ENCODE data around the gene TNFRSF14. TPM values are rescaled to one million over a fixed set of nuclear protein-coding genes. Genes with fewer than 3 reads are reported as not detected.

The TNFRSF14 gene
- total and polyA plus RNA-seq, 4 donors, result 33.9 to 137 (median 72.4) TPM

DNA sequence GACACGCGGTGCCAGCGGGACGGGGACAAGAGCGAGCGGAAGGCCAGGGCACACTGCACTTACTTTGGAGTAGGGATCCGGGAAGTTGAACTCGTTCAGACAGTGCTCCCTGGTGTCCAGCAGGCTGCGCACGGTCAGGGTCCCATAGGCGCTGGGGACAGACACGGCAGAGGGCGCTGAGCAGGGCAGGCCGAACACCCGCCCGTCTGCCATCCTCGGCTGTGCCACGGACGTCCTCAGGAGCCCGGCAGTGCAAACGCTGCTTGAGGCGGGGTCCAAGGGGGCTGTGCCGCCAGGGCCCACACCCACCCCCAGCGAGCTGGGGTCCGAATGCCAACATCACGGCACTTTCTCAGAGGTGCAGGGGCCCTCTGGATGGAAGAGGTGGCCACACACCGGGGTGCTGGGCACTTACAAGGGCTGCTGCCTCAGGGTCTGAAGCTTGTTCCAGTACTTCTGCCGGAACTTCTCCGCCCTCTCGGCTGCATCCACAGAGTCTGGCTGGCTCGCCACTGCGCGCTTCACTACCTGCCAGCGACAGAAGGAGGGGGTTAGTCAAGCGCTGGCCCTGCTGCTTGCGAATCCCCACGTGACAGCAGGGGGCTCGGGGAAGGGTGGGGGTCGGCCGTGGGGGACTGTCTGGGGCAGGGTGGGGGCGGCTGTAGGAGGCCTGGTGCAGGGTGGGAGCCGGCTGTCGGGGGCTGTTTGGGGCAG is 42.1 kb upstream of the TNFRSF14 start:
- Histone ChIP-seq H3K27me3 (ENCODE audit: control insufficient read depth in 1 of 2, insufficient read depth in 2 of 2, low read length in 1 of 2) (no peaks in the 10 kb centered on the region), H3K9me3 (ENCODE audit: control insufficient read depth, low read length) (no peaks in the 10 kb centered on the region), H3K36me3 (ENCODE audit: control insufficient read depth in 1 of 2, insufficient read depth in 2 of 2, low read length in 1 of 2) (peaks cover 0 to 43% of the 10 kb centered on the region in 2 donors), H3K4me1 (ENCODE audit: control insufficient read depth in 1 of 2, insufficient read depth in 2 of 2, low read length in 2 of 2) (no peaks in the 10 kb centered on the region), H3K4me3 (ENCODE audit: low read length in 2 of 2) (no peak overlapping the region), H3K27ac (ENCODE audit: low read depth in 1 of 2, low read length in 2 of 2) (no peak overlapping the region)
- no peak for ATAC-seq (ENCODE audit: low FRiP score)
- DNase-seq, result no peak
- intact Hi-C loops (cut with DNase I), result no loop called here
- WGBS, 2 donors, result 93 to 94% methylated on average over 41 to 43 of the region's 43 CpGs

DNA sequence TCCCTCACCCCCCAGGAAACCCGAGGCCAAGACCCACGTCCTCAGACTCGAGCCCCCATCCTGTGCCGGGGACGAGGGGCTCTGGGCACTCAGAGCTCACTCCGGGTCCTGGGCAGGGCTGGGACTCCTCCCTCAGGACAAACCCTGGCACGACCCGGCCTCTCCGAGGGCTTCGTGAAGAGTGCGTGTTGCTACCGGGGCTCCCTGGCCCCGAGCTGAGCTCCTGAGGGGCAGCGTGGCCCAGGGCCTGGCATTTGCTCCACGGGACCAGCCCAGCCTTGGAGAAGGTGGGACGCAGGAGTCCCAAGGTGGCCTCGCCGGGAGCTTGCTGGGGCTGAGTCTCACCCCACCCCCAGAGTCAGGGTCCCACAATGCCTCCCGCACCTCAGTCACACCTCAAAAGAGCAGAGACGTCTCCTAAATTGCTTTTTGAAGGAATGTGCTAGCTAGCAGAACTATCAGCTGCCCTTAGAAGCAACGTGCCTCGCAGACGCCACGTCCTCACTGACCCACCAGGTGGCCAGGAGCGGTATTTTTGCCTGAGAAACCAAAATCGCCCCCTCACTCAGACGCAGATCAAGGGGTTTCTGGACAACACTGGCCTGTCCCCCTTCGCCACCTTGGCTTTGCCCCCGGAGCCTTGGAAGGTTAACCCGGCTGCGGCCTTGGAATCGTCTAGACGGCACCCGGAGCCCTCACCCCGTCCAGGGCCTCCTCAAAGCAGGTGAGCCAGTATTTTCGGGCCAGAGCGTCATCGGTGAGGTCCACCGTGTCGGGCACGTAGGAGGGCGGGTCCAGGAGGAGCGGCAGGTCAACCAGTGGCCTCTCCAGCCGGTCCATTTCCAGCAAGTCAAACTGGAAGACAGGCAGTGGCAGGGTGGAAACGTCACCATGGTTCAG is 41.1 kb upstream of the TNFRSF14 start:
- H3K27ac ChIP-seq (ENCODE audit: low read depth in 1 of 2, low read length in 2 of 2), result no peak overlapping the region

DNA sequence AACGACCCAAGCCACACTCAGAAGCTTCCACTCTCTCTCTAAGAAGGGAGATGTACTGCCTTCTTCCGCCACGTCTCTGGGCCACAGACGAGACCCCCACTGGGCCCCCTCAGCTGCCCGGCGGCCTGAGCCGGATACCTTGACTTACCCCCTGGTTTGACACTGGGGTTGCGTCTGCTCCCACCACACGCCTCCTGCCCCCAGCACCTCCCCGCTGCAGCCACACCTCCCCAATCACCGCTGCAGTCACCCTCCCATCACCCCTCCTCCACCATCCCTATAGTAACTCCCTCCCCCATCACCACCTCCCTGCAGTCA is 40.4 kb upstream of the TNFRSF14 start:
- no peaks in the 10 kb centered on the region for H3K9me3 ChIP-seq (ENCODE audit: control insufficient read depth, low read length)
- H3K4me3 ChIP-seq (ENCODE audit: low read length in 2 of 2), result no peak overlapping the region
- 93 to 94% methylated on average over 8 to 11 of the region's 11 CpGs for WGBS, 2 donors
- DNase-seq (no peak), ATAC-seq (ENCODE audit: low FRiP score) (no peak)
- no peaks in the 10 kb centered on the region for H3K4me1 ChIP-seq (ENCODE audit: control insufficient read depth in 1 of 2, insufficient read depth in 2 of 2, low read length in 2 of 2)
- peaks cover 0 to 37% of the 10 kb centered on the region in 2 donors for H3K36me3 ChIP-seq (ENCODE audit: control insufficient read depth in 1 of 2, insufficient read depth in 2 of 2, low read length in 1 of 2)
- H3K27me3 ChIP-seq (ENCODE audit: control insufficient read depth in 1 of 2, insufficient read depth in 2 of 2, low read length in 1 of 2), result no peaks in the 10 kb centered on the region
- no peak overlapping the region for H3K27ac ChIP-seq (ENCODE audit: low read depth in 1 of 2, low read length in 2 of 2)
- intact Hi-C loops (cut with DNase I), result no loop called here

More for the DNA sequence above, 41.1 kb upstream of the TNFRSF14 start:
- DNase-seq (no peak), ATAC-seq (ENCODE audit: low FRiP score) (no peak)
- no peaks in the 10 kb centered on the region for H3K27me3 ChIP-seq (ENCODE audit: control insufficient read depth in 1 of 2, insufficient read depth in 2 of 2, low read length in 1 of 2)
- no peaks in the 10 kb centered on the region for H3K4me1 ChIP-seq (ENCODE audit: control insufficient read depth in 1 of 2, insufficient read depth in 2 of 2, low read length in 2 of 2)
- H3K36me3 ChIP-seq (ENCODE audit: control insufficient read depth in 1 of 2, insufficient read depth in 2 of 2, low read length in 1 of 2), result peaks cover 0 to 38% of the 10 kb centered on the region in 2 donors
- no peak overlapping the region for H3K4me3 ChIP-seq (ENCODE audit: low read length in 2 of 2)
- H3K9me3 ChIP-seq (ENCODE audit: control insufficient read depth, low read length), result no peaks in the 10 kb centered on the region
- intact Hi-C loops (cut with DNase I), result no loop called here
- 91 to 92% methylated on average over 45 of the region's 45 CpGs for WGBS, 2 donors

DNA sequence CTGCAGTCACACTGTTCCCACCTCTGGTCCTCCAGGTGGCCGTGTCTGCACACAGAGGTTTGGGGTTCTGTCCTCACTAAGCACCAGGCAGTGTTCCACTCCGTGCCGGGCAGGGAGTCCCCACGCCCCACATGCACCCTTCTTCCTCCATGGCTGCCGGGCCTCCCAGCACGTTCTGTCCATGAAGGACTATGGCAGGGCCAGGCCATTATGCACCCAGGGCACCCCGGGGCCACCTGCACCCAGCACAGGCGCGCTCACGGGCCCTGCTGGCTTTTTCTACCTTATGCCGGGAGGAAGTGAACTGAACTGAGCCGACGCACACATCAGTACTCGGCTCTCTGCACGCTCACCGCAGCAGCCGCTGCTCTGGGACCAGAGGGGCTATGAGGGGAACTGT is 40.0 kb upstream of the TNFRSF14 start:
- H3K9me3 ChIP-seq (ENCODE audit: control insufficient read depth, low read length), result no peaks in the 10 kb centered on the region
- no peak for DNase-seq
- no peaks in the 10 kb centered on the region for H3K4me1 ChIP-seq (ENCODE audit: control insufficient read depth in 1 of 2, insufficient read depth in 2 of 2, low read length in 2 of 2)
- H3K27ac ChIP-seq (ENCODE audit: low read depth in 1 of 2, low read length in 2 of 2), result no peak overlapping the region
- 95 to 96% methylated on average over 17 of the region's 17 CpGs for WGBS, 2 donors
- H3K27me3 ChIP-seq (ENCODE audit: control insufficient read depth in 1 of 2, insufficient read depth in 2 of 2, low read length in 1 of 2), result no peaks in the 10 kb centered on the region
- no peak for ATAC-seq (ENCODE audit: low FRiP score)
- intact Hi-C loops (cut with DNase I), result no loop called here
- peaks cover 0 to 36% of the 10 kb centered on the region in 2 donors for H3K36me3 ChIP-seq (ENCODE audit: control insufficient read depth in 1 of 2, insufficient read depth in 2 of 2, low read length in 1 of 2)
- H3K4me3 ChIP-seq (ENCODE audit: low read length in 2 of 2), result no peak overlapping the region

DNA sequence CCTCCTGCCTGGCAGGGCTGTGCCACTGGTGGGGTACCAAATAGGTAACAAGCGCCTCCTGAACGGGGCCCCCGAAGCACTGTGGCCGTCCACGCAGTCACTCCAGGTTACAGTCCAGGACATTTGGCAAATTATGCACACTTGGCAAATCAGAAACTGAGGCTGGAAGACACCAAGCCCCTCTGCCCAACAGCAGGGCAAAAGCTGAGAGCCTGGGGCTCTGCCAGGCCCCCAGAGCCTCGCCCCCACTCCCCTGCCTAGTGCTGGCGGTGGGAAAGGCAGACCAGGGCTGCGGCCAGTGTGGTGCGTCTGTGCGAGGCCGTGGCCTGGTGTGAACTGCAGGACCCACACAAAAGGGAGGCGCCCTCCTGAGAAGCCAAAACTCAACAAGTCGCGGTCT is 39.2 kb upstream of the TNFRSF14 start:
- H3K36me3 ChIP-seq (ENCODE audit: control insufficient read depth in 1 of 2, insufficient read depth in 2 of 2, low read length in 1 of 2), result peaks cover 0 to 37% of the 10 kb centered on the region in 2 donors

DNA sequence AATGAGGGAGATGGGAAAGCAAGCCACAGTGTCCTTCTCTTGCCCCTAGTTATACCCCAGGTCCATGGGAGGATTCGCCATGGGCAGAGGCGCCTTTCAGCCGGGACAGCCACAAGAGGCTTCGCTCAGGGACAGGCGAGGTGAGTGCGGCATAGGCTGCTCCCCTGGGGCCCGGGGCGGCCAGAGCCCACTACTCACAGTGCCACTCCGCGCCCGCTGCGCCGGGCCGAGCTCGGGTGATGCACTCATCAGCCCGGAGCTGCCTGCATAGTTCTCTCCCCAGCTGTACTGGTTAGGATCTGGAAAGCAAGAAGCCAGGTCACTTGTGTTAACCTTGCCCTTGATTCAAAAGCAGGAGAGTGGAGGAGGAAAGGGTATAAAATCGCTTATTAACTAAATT is 38.2 kb upstream of the TNFRSF14 start:
- H3K27me3 ChIP-seq (ENCODE audit: control insufficient read depth in 1 of 2, insufficient read depth in 2 of 2, low read length in 1 of 2), result no peaks in the 10 kb centered on the region
- 94 to 95% methylated on average over 17 of the region's 17 CpGs for WGBS, 2 donors
- ATAC-seq (ENCODE audit: low FRiP score), result no peak
- no peaks in the 10 kb centered on the region for H3K4me1 ChIP-seq (ENCODE audit: control insufficient read depth in 1 of 2, insufficient read depth in 2 of 2, low read length in 2 of 2)
- no peak overlapping the region for H3K27ac ChIP-seq (ENCODE audit: low read depth in 1 of 2, low read length in 2 of 2)
- H3K9me3 ChIP-seq (ENCODE audit: control insufficient read depth, low read length), result no peaks in the 10 kb centered on the region
- DNase-seq, result no peak
- H3K4me3 ChIP-seq (ENCODE audit: low read length in 2 of 2), result no peak overlapping the region
- H3K36me3 ChIP-seq (ENCODE audit: control insufficient read depth in 1 of 2, insufficient read depth in 2 of 2, low read length in 1 of 2), result peaks cover 0 to 32% of the 10 kb centered on the region in 2 donors
- intact Hi-C loops (cut with DNase I), result no loop called here

More for the DNA sequence above, 39.2 kb upstream of the TNFRSF14 start:
- no peak overlapping the region for H3K27ac ChIP-seq (ENCODE audit: low read depth in 1 of 2, low read length in 2 of 2)
- DNase-seq (no peak), ATAC-seq (ENCODE audit: low FRiP score) (no peak)
- H3K4me1 ChIP-seq (ENCODE audit: control insufficient read depth in 1 of 2, insufficient read depth in 2 of 2, low read length in 2 of 2), result no peaks in the 10 kb centered on the region
- H3K27me3 ChIP-seq (ENCODE audit: control insufficient read depth in 1 of 2, insufficient read depth in 2 of 2, low read length in 1 of 2), result no peaks in the 10 kb centered on the region
- no peak overlapping the region for H3K4me3 ChIP-seq (ENCODE audit: low read length in 2 of 2)
- no peaks in the 10 kb centered on the region for H3K9me3 ChIP-seq (ENCODE audit: control insufficient read depth, low read length)
- 92 to 94% methylated on average over 14 of the region's 14 CpGs for WGBS, 2 donors
- intact Hi-C loops (cut with DNase I), result no loop called here

DNA sequence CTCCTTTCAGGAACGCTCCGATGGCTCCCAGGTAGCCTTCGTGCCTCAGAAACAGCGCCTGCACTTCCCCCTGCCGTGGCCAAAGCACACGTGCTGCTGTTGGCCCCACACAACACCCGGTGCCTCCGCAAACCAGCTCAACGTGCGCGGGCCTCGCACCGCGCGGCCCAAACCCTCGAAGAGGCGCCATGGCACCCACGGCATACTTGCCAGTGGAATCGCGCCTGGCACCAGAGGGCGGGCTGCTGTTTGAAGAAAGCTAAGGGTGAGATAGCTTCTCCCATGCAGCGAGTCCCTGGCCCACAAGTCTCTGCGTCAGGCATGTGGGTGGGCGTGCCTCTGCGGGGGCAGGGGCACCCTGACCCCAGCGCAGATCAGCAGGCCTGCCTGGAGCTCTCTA is 37.6 kb upstream of the TNFRSF14 start:
- DNase-seq, result no peak
- intact Hi-C loops (cut with DNase I), result no loop called here

DNA sequence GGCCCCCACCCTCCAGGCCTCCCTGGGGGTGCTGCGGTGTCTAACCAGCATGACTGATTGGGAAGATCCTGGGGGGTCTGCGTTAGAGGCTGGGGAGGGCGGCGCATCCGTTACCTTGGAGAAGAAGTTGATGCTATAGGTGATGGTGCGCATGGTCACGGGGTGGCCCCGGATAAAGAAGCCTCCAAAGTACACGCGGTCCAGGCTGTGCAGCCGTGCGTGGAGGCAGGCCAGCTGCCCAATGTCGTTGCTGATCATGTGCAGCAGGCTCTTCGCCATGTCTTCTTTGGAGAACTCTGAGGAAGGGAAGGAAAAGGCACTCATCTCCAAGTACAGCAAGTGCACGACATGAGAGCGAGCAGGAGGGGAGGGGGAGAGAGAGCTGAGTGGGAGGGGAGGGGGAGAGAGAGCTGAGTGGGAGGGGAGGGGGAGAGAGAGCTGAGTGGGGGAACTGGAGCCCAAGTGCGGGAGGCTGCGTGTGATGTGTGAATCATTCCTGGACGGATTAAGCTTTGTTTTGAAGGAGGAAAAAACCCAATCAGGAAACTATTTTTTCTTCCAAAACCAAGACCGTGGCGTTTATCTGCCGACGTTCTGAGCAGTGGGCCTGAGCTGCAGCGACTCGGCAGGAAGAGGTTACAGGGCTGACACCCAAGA is 37.0 kb upstream of the TNFRSF14 start:
- WGBS, 2 donors, result 85 to 87% methylated on average over 25 of the region's 25 CpGs
- DNase-seq, result no peak
- H3K4me3 ChIP-seq (ENCODE audit: low read length in 2 of 2), result no peak overlapping the region
- no peak overlapping the region for H3K27ac ChIP-seq (ENCODE audit: low read depth in 1 of 2, low read length in 2 of 2)
- no peaks in the 10 kb centered on the region for H3K4me1 ChIP-seq (ENCODE audit: control insufficient read depth in 1 of 2, insufficient read depth in 2 of 2, low read length in 2 of 2)
- H3K9me3 ChIP-seq (ENCODE audit: control insufficient read depth, low read length), result no peaks in the 10 kb centered on the region
- H3K36me3 ChIP-seq (ENCODE audit: control insufficient read depth in 1 of 2, insufficient read depth in 2 of 2, low read length in 1 of 2), result peaks cover 0 to 28% of the 10 kb centered on the region in 2 donors
- ATAC-seq (ENCODE audit: low FRiP score), result no peak
- no peaks in the 10 kb centered on the region for H3K27me3 ChIP-seq (ENCODE audit: control insufficient read depth in 1 of 2, insufficient read depth in 2 of 2, low read length in 1 of 2)
- intact Hi-C loops (cut with DNase I), result no loop called here

More for the DNA sequence above, 37.6 kb upstream of the TNFRSF14 start:
- Histone ChIP-seq H3K9me3 (ENCODE audit: control insufficient read depth, low read length) (no peaks in the 10 kb centered on the region), H3K27ac (ENCODE audit: low read depth in 1 of 2, low read length in 2 of 2) (no peak overlapping the region), H3K36me3 (ENCODE audit: control insufficient read depth in 1 of 2, insufficient read depth in 2 of 2, low read length in 1 of 2) (peaks cover 0 to 32% of the 10 kb centered on the region in 2 donors), H3K4me3 (ENCODE audit: low read length in 2 of 2) (no peak overlapping the region), H3K4me1 (ENCODE audit: control insufficient read depth in 1 of 2, insufficient read depth in 2 of 2, low read length in 2 of 2) (no peaks in the 10 kb centered on the region), H3K27me3 (ENCODE audit: control insufficient read depth in 1 of 2, insufficient read depth in 2 of 2, low read length in 1 of 2) (no peaks in the 10 kb centered on the region)
- 94 to 96% methylated on average over 22 to 26 of the region's 26 CpGs for WGBS, 2 donors
- ATAC-seq (ENCODE audit: low FRiP score), result no peak
